Natural killer cell treated with Interleukin-12 subunit alpha and Interleukin-12 subunit beta and Interleukin-15 and Interleukin-18, amount 100 ng/mL, for 72 hours (primary cell): ENCODE measurements around the gene NTN5. TPM values are rescaled to one million over a fixed set of nuclear protein-coding genes. Genes with fewer than 3 reads are reported as not detected.
"Not testable (repeated sequence)": the region's sequence is repeated elsewhere in the genome, so short reads cannot be mapped to it uniquely, and the experiment has no call there.

ENCODE experiments used
- ATAC-seq, 2 donors: fragments of 150-1000 bp; cut with Tn5 transposase in 1 of 2; sonication (Bioruptor Pico), chemical (Tn5 transposase) in 1 of 2; 2 replicates each; pipeline ENCODE4 v1.10.0; 2021
- DNase-seq: peaks from one replicate; pipeline ENCODE4 v3.0.0; 2022; ENCODE audit warnings: low spot score
- H3K27ac Mint-ChIP-seq, 2 donors: 1 replicate in 1 of 2; 2 replicates in 1 of 2; pipeline ENCODE4 v1.8.0; 2022; ENCODE audit warnings: mixed read lengths in 2 of 2, mild to moderate bottlenecking in 1 of 2, moderate library complexity in 1 of 2
- H3K27me3 Mint-ChIP-seq, 2 donors: 1 replicate in 1 of 2; 2 replicates in 1 of 2; pipeline ENCODE4 v1.8.0; 2022; ENCODE audit warnings: mixed read lengths in 2 of 2
- H3K36me3 Mint-ChIP-seq: one replicate; pipeline ENCODE4 v1.8.0; 2022; ENCODE audit warnings: mixed read lengths
- H3K4me1 Mint-ChIP-seq, 2 donors: 1 replicate in 1 of 2; 2 replicates in 1 of 2; pipeline ENCODE4 v1.8.0; 2022; ENCODE audit warnings: low read depth in 2 of 2, mixed read lengths in 2 of 2, mild to moderate bottlenecking in 1 of 2
- H3K4me3 Mint-ChIP-seq: one replicate; pipeline ENCODE4 v1.8.0; 2022; ENCODE audit warnings: mixed read lengths
- H3K9me3 Mint-ChIP-seq: 2 replicates; pipeline ENCODE4 v1.8.0; 2022; ENCODE audit warnings: mixed read lengths
- total RNA-seq, 2 donors: library from RNA; stranded (reverse); gene quantifications; one replicate each; pipeline ENCODE4 v1.2.3, GENCODE V29; 2022

The NTN5 gene
- total RNA-seq, 2 donors from 2014 or later, result 0.21 to 0.28 TPM

DNA sequence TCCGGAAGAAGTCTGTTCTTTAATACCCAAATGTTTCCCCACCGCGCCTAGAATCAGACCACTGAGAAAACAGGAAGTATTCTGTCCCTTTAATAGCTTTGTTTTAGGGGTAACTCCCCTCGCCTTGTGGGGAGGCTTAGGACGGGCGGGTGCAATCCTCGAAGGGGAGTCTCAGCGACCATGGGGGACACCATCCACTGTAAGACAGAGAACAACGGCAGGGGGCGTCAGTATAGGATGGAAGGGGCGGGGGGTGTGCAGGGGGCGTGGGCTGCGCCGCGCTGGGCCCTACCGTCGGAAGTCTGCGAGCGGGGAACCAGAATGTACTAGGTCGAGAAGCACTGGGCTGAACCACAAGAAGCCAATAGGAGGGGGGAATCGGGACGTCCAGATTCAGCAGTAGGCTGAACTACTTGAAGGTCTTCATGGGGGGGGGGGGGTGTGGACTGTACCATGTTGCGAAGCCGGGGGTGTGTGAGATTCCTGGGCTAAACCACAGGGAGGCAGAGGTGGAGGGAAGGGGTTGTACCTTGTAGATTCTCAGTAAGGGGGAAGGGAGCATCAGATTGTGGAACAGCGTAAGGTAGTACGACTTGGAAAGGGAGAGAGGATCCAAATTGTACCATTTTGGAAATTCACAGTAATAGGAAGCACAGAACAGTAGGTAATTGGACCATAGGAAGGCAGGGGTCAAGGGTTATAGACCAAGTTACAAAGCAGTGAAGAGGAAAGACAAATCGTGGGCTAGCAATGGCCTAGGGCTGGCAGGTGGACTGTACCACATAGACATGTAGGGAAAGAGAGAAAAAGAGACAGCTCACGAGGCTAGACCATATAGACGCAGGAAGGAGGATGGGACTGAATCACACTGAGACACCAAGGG is 34.6 kb downstream of the NTN5 start:
- Mint-ChIP-seq H3K4me1 (peaks cover 35 to 38% of the 10 kb centered on the region in 2 donors), H3K27me3 (no peaks in the 10 kb centered on the region), H3K4me3 (peak overlapping the region; percentile 81), H3K27ac (peak overlapping the region; percentile 94 to 99), H3K36me3 (no peaks in the 10 kb centered on the region), H3K9me3 (peaks cover 5% of the 10 kb centered on the region)
- ATAC-seq (peak; percentile 57 to 64), DNase-seq (peak; percentile 87)

DNA sequence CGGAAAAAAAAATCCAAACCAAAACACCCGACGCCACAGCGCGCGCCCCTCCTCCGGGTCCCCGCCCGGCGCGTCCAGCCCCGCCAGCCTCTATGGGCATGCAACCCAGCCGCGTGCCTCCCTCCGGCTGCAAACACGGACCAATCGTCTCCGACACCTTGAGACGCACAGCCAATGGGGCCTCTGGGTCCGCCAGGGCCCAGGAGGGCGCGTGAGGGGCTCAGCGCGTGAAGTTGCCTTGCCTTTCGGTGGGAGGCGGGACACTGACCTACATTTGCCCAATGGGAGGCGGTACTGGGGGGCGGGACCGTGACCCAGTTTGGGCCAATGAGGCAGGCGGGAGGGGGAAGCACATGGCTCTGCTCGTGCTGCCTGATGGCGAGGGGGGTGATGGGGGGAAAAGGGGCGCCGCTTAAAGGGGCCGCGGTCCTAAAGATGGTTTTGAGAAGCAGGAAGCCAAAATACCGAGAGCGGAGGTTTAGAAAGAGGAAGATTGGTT is 35.3 kb downstream of the NTN5 start:
- Mint-ChIP-seq H3K36me3 (no peaks in the 10 kb centered on the region), H3K4me1 (peaks cover 35 to 39% of the 10 kb centered on the region in 2 donors), H3K27ac (peak overlapping the region; percentile 94 to 99), H3K9me3 (peaks cover 5% of the 10 kb centered on the region), H3K4me3 (peak overlapping the region; percentile 81), H3K27me3 (no peaks in the 10 kb centered on the region)
- ATAC-seq (peak; percentile 86 to 90), DNase-seq (peak; percentile 99)

DNA sequence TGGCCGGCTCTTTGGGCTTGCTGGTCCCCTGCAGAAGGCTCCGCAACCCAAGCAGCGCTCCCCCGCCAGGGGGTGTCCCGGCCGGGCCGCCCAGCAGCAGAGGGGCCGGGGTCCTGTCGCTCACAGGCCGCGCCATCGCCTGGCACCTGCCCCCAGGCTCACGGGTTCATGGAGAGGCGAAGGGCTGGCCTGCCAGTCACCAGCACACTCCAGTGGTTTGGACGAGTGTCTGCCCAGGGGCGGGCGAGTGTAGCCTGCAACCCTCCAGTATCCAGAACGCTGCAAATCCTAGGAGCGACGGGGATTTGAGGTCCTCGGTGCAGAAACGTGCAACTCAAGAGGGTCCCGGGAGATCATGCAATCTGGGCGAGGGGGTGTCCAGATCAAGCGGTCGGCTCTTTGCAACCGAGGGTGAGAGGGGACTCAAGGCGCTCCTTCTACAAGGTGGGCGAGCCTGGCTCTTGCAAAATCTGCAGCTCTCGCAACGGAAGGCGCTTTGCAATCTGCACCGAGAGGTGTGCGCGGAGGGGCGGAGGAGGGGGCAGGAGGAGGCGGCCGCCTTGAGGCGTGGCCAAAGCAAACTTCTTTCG is 35.9 kb downstream of the NTN5 start, which contains the start of gene DBP:
DBP (minus strand) TSS at position 521 of the 590 bp plus-strand sequence; CDS start at position 136, 385 bp downstream.
- H3K27me3 Mint-ChIP-seq, result no peaks in the 10 kb centered on the region
- ATAC-seq, result no peak
- peaks cover 35 to 42% of the 10 kb centered on the region in 2 donors for H3K4me1 Mint-ChIP-seq
- H3K9me3 Mint-ChIP-seq, result peaks cover 5% of the 10 kb centered on the region
- H3K4me3 Mint-ChIP-seq, result peak within 1 kb of the TSS; percentile 81
- no peaks in the 10 kb centered on the region for H3K36me3 Mint-ChIP-seq
- no peak for DNase-seq
- peak within 1 kb of the TSS; percentile 94 to 99 for H3K27ac Mint-ChIP-seq

GRCh38 chr19:48635966-48636858 is 36.6 kb downstream of the NTN5 start:
- Mint-ChIP-seq H3K4me1 (peaks cover 35 to 42% of the 10 kb centered on the region in 2 donors), H3K36me3 (no peaks in the 10 kb centered on the region), H3K9me3 (peaks cover 5% of the 10 kb centered on the region), H3K4me3 (peak overlapping the region; percentile 81), H3K27ac (peak overlapping the region; percentile 71 to 83), H3K27me3 (no peaks in the 10 kb centered on the region)
- DNase-seq (no peak), ATAC-seq (no peak)

DNA sequence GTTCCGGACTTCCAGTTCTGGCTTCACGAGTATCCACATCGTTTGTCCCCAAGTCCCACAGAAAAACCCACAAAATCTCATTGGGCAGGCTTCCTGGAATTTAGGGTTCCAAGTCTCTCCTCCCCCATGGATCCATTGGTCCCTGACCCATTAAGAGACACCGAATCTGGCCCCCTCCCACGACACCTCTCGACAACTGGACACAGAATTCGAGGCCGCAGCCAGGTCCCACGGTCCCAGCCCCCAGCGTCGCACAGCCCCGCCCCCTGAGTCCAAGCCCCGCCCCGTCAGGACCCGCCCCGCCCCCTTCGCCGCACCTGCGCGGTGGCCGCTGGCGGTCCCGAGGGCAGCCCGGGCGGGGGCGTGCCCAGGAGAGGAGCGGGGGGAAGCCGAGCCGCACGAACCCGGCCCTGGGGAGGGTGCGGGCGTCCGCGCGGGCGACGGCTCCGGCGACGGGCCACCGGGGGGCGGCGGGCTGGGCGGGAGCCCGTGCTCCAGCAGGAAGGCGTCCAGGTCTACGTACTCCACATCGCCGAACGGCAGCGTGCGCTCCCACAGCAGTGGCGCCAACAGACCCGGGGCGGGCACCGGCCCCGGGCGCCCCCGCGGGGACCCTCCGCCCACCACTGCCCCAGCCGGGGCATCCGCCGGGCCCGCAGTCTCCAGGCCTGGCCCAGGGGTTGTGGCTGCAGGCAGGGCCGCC is 37.4 kb downstream of the NTN5 start:
- H3K4me3 Mint-ChIP-seq, result peak overlapping the region; percentile 81
- DNase-seq (peak; percentile 84), ATAC-seq (peak; percentile 40 to 62)
- H3K27ac Mint-ChIP-seq, result peak overlapping the region; percentile 71 to 83
- H3K9me3 Mint-ChIP-seq, result peaks cover 5% of the 10 kb centered on the region
- no peaks in the 10 kb centered on the region for H3K27me3 Mint-ChIP-seq
- no peaks in the 10 kb centered on the region for H3K36me3 Mint-ChIP-seq
- peaks cover 35 to 42% of the 10 kb centered on the region in 2 donors for H3K4me1 Mint-ChIP-seq

DNA sequence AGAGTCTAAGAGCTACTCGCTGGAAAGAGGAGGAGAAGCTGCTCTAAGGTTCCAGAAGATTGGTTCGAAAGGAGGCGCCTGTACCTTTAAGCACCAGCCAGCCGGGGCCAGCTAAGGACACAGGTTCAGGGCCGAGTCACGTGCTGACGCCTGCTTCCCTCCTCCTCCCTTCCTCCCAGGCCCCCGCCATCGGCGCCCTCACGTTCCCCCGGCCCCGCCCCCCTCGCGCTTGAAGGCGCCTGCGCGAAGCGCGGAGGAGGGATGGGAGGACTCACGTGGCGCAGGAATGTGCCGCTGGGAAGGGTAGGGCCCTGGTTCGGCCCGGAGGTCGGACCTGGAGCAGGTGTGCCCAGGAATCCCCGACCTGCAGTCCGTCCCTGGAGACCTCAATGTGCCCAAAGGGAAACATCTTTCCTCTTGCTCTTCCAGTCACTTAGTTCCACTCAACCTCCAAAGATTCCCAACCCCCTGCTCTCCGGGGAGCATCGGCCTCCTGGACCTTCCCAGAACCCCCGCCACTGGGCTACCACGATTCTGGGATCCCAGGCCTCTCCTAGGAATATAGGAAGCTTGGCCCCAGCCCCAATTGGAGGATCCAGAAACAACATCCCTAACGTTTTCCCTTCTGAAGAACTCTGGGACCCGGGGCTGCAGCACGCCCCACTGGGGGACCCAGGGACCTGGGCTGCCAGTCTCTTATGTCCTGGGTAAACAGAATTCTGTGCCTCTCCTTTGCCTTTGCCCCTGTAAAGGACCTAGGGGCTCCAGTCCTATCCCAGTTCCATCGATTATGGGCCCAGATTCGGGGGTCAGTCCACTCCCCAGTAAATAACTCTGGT is 38.2 kb downstream of the NTN5 start:
- ATAC-seq (peak; percentile 24 to 40), DNase-seq (peak; percentile 91)
- peak overlapping the region; percentile 62 to 64 for H3K27ac Mint-ChIP-seq
- H3K9me3 Mint-ChIP-seq, result peaks cover 5% of the 10 kb centered on the region
- H3K4me1 Mint-ChIP-seq, result peaks cover 35 to 42% of the 10 kb centered on the region in 2 donors
- peak overlapping the region; percentile 75 for H3K4me3 Mint-ChIP-seq
- H3K27me3 Mint-ChIP-seq, result no peaks in the 10 kb centered on the region
- no peaks in the 10 kb centered on the region for H3K36me3 Mint-ChIP-seq

- Mint-ChIP-seq H3K36me3 (no peaks in the 10 kb centered on the region), H3K27me3 (no peaks in the 10 kb centered on the region), H3K4me3 (peak overlapping the region; percentile 75), H3K27ac (peak overlapping the region; percentile 62 to 64), H3K9me3 (peaks cover 5% of the 10 kb centered on the region), H3K4me1 (peaks cover 35 to 38% of the 10 kb centered on the region in 2 donors)
- DNase-seq (no peak), ATAC-seq (no peak)
Measured at GRCh38 chr19:48634036-48634342, 38.8 kb downstream of the NTN5 start.

- ATAC-seq (no peak), DNase-seq (no peak)
- no peak overlapping the region for H3K4me3 Mint-ChIP-seq
- no peaks in the 10 kb centered on the region for H3K27me3 Mint-ChIP-seq
- peaks cover 1% of the 10 kb centered on the region for H3K9me3 Mint-ChIP-seq
- H3K36me3 Mint-ChIP-seq, result no peaks in the 10 kb centered on the region
- peak overlapping the region; percentile 62 to 64 for H3K27ac Mint-ChIP-seq
- H3K4me1 Mint-ChIP-seq, result peaks cover 29 to 36% of the 10 kb centered on the region in 2 donors
Measured at GRCh38 chr19:48633148-48634035, 39.4 kb downstream of the NTN5 start.

GRCh38 chr19:48632692-48633147 is 40.1 kb downstream of the NTN5 start:
- H3K27ac Mint-ChIP-seq, result peak overlapping the region in 1 of 2 donors; percentile 47
- H3K27me3 Mint-ChIP-seq, result no peaks in the 10 kb centered on the region
- DNase-seq, result no peak
- H3K36me3 Mint-ChIP-seq, result no peaks in the 10 kb centered on the region
- peaks cover 23 to 30% of the 10 kb centered on the region in 2 donors for H3K4me1 Mint-ChIP-seq
- H3K9me3 Mint-ChIP-seq, result no peaks in the 10 kb centered on the region
- H3K4me3 Mint-ChIP-seq, result no peak overlapping the region
- no peak for ATAC-seq

- not testable (repeated sequence) for H3K4me3 Mint-ChIP-seq, H3K9me3 Mint-ChIP-seq, ATAC-seq, DNase-seq, H3K27me3 Mint-ChIP-seq, H3K36me3 Mint-ChIP-seq
- Mint-ChIP-seq H3K27ac (peak overlapping the region in 1 of 2 donors; percentile 47), H3K4me1 (peaks cover 20 to 26% of the 10 kb centered on the region in 2 donors)
Measured at GRCh38 chr19:48632286-48632685, 40.5 kb downstream of the NTN5 start.

DNA sequence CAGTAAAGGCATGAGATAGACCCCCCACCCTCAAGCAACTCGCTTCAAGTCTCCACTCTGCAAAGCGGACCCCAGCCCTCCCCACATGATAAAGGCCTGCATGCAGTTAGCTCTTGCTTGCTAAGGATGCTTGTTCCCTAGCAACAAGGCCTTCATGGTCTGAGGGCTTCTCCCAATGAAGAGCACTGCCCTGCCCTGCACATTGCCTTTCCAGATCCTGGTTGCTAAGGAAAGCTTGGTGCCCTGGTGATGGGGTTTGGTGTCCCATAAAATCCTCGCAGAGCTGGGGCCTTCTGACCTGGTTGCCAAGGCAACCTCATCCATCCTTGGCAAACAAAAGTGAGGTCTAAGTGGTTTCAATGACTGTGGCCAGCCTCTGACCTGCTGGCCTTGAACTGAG is 41.6 kb downstream of the NTN5 start:
- Mint-ChIP-seq H3K4me3 (no peak overlapping the region), H3K9me3 (no peaks in the 10 kb centered on the region), H3K36me3 (no peaks in the 10 kb centered on the region), H3K4me1 (peaks cover 19 to 33% of the 10 kb centered on the region in 2 donors), H3K27me3 (no peaks in the 10 kb centered on the region), H3K27ac (no peak overlapping the region)
- DNase-seq, result no peak
- no peak for ATAC-seq
